H1 (cell line): ENCODE results near the gene TLE2. TPM values are rescaled to one million over a fixed set of nuclear protein-coding genes. Genes with fewer than 3 reads are reported as not detected.

Source experiments
- CTCF ChIA-PET: fragments of 300-600 bp; sonication (Branson Sonifier 250); formaldehyde crosslinking; loops from one replicate; lab custom pipeline; 2021; ENCODE audit not compliant: partially characterized antibody; lab: Charles Lee
- POLR2A ChIA-PET: fragments of 300-600 bp; sonication (Branson Sonifier 250); formaldehyde crosslinking; loops from one replicate; lab custom pipeline; 2021; ENCODE audit warnings: inconsistent platforms; ENCODE audit not compliant: partially characterized antibody; lab: Charles Lee
- DNase-seq, 2 experiments: peaks; one replicate each; pipeline versions ENCODE4 v3.0.0 to v3.0.0-alpha.2; 2010 to 2022; ENCODE audit warnings: low spot score in 2 of 2, low read depth in 1 of 2, mixed read lengths in 1 of 2
- FAIRE-seq: peaks from 2 replicates; lab custom pipeline; 2011; peaks lifted over from hg19 to GRCh38; lab: Jason Lieb, UNC
- H2AFZ ChIP-seq: 2 replicates; pipeline ENCODE4 v1.8.1; 2012; ENCODE audit warnings: low read length, inconsistent platforms
- H2AK5ac ChIP-seq: 2 replicates; pipeline ENCODE4 v1.6.1; 2013; ENCODE audit warnings: low read depth, low read length
- H2BK120ac ChIP-seq: replicated peaks from 2 replicates; pipeline ENCODE3; 2013; ENCODE audit warnings: low read depth, low read length, inconsistent platforms
- H2BK12ac ChIP-seq: 2 replicates; pipeline ENCODE4 v1.6.1; 2013; ENCODE audit warnings: low read depth, low read length
- H2BK15ac ChIP-seq: 2 replicates; pipeline ENCODE4 v1.6.1; 2013; ENCODE audit warnings: low read length
- H2BK20ac ChIP-seq: 2 replicates; pipeline ENCODE4 v1.6.1; 2013; ENCODE audit warnings: low read length
- H2BK5ac ChIP-seq: 2 replicates; pipeline ENCODE4 v1.6.1; 2013; ENCODE audit warnings: low read depth, low read length
- H3K14ac ChIP-seq: 2 replicates; pipeline ENCODE4 v1.6.1; 2013; ENCODE audit warnings: inconsistent platforms; ENCODE audit not compliant: insufficient read length
- H3K18ac ChIP-seq: 2 replicates; pipeline ENCODE4 v1.6.1; 2013; ENCODE audit warnings: low read length; ENCODE audit errors: extremely low read depth
- H3K23ac ChIP-seq: 2 replicates; pipeline ENCODE4 v1.6.1; 2013; ENCODE audit warnings: inconsistent platforms; ENCODE audit not compliant: insufficient read length
- H3K23me2 ChIP-seq: 2 replicates; pipeline ENCODE4 v1.6.1; 2013; ENCODE audit warnings: low read depth, low read length
- H3K27ac ChIP-seq: 2 replicates; pipeline ENCODE4 v1.6.1; 2011; ENCODE audit warnings: low read depth, low read length, inconsistent platforms
- H3K27me3 ChIP-seq, 4 experiments: replicated peaks in 1 of 4; 1 replicate in 1 of 4; 2 replicates in 3 of 4; pipeline versions ENCODE4 v1.6.1 to v1.8.1; 2011 to 2013; ENCODE audit warnings: low read length in 3 of 4, mild to moderate bottlenecking in 3 of 4, inconsistent platforms in 2 of 4, mixed read lengths in 2 of 4, moderate library complexity in 1 of 4; ENCODE audit not compliant: control insufficient read depth in 3 of 4, insufficient read depth in 3 of 4; ENCODE audit errors: extremely low read depth in 1 of 4
- H3K36me3 ChIP-seq, 4 experiments: 2 replicates each; pipeline versions ENCODE4 v1.6.1 to v1.8.1; 2011 to 2013; ENCODE audit warnings: mild to moderate bottlenecking in 4 of 4, low read length in 3 of 4, moderate library complexity in 2 of 4, control low read depth in 1 of 4, inconsistent platforms in 1 of 4; ENCODE audit not compliant: insufficient read depth in 4 of 4, control insufficient read depth in 2 of 4
- H3K4ac ChIP-seq: replicated peaks from 2 replicates; pipeline ENCODE3; 2013; ENCODE audit warnings: low read length, low read depth, mixed read lengths, inconsistent platforms; ENCODE audit not compliant: insufficient read length
- H3K4me1 ChIP-seq, 4 experiments: replicated peaks in 1 of 4; 1 replicate in 1 of 4; 2 replicates in 3 of 4; pipeline versions ENCODE4 v1.6.1 to v1.8.1; 2011 to 2013; ENCODE audit warnings: low read length in 3 of 4, inconsistent platforms in 2 of 4, mixed read lengths in 1 of 4; ENCODE audit not compliant: insufficient read depth in 4 of 4, control insufficient read depth in 3 of 4
- H3K4me2 ChIP-seq, 2 experiments: 2 replicates each; pipeline versions ENCODE4 v1.6.1 to v1.8.1; 2011 to 2013; ENCODE audit warnings: low read depth in 2 of 2, low read length in 2 of 2, control low read depth in 1 of 2, inconsistent platforms in 1 of 2, mild to moderate bottlenecking in 1 of 2; ENCODE audit not compliant: insufficient read depth in 1 of 2
- H3K4me3 ChIP-seq, 4 experiments: fragments of 200-600, 300-600 bp in 1 of 4; sonication (generic), shearing (Covaris generic), sonication (Bioruptor Twin) in 1 of 4; 2 replicates each; pipeline versions ENCODE4 v1.5.1 to v1.8.1; 2011 to 2016; ENCODE audit warnings: low read length in 4 of 4, low read depth in 3 of 4, control low read depth in 2 of 4, inconsistent platforms in 2 of 4, mild to moderate bottlenecking in 2 of 4, mixed read lengths in 1 of 4, moderate library complexity in 1 of 4; ENCODE audit not compliant: insufficient read depth in 2 of 4; ENCODE audit errors: extremely low read depth in 1 of 4
- H3K56ac ChIP-seq: replicated peaks from 2 replicates; pipeline ENCODE3; 2013; ENCODE audit warnings: low read depth, mild to moderate bottlenecking, mixed read lengths, low read length, inconsistent platforms; ENCODE audit not compliant: insufficient read length
- H3K79me1 ChIP-seq: 2 replicates; pipeline ENCODE4 v1.6.1; 2013; ENCODE audit warnings: low read depth, low read length, control low read depth
- H3K79me2 ChIP-seq, 2 experiments: 2 replicates each; pipeline versions ENCODE4 v1.6.1 to v1.8.1; 2012 to 2013; ENCODE audit warnings: low read length in 2 of 2, mild to moderate bottlenecking in 2 of 2, inconsistent platforms in 1 of 2; ENCODE audit not compliant: insufficient read depth in 2 of 2, control insufficient read depth in 1 of 2
- H3K9ac ChIP-seq, 4 experiments: replicated peaks in 1 of 4; 1 replicate in 1 of 4; 2 replicates in 3 of 4; pipeline versions ENCODE4 v1.6.1 to v1.8.1; 2011 to 2013; ENCODE audit warnings: low read depth in 3 of 4, low read length in 3 of 4, control low read depth in 2 of 4, mild to moderate bottlenecking in 2 of 4, moderate library complexity in 2 of 4, inconsistent platforms in 1 of 4; ENCODE audit errors: extremely low read depth in 1 of 4
- H3K9me3 ChIP-seq, 2 experiments: 2 replicates each; pipeline versions ENCODE4 v1.6.1 to v1.8.1; 2012 to 2013; ENCODE audit warnings: mild to moderate bottlenecking in 2 of 2, moderate library complexity in 2 of 2, control low read depth in 1 of 2, inconsistent platforms in 1 of 2, low read depth in 1 of 2, low read length in 1 of 2, mixed read lengths in 1 of 2; ENCODE audit not compliant: insufficient read depth in 2 of 2
- H4K20me1 ChIP-seq, 2 experiments: replicated peaks in 1 of 2; 2 replicates each; pipeline versions ENCODE3 to v1.8.1; 2011 to 2013; ENCODE audit warnings: inconsistent platforms in 2 of 2, low read length in 2 of 2, mild to moderate bottlenecking in 1 of 2; ENCODE audit not compliant: insufficient read depth in 2 of 2, control insufficient read depth in 1 of 2
- H4K5ac ChIP-seq: 2 replicates; pipeline ENCODE4 v1.6.1; 2013; ENCODE audit warnings: low read length, low read depth, mixed read lengths, inconsistent platforms; ENCODE audit not compliant: insufficient read length
- H4K8ac ChIP-seq: 2 replicates; pipeline ENCODE4 v1.8.0; 2013; ENCODE audit warnings: mild to moderate bottlenecking, moderate library complexity, low read length, inconsistent platforms; ENCODE audit not compliant: insufficient read depth; ENCODE audit errors: extremely low read depth
- H4K91ac ChIP-seq: replicated peaks from 2 replicates; pipeline ENCODE3; 2013; ENCODE audit warnings: low read length, mixed read lengths, inconsistent platforms; ENCODE audit not compliant: insufficient read length
- CBX5 ChIP-seq: fragments of 300-800, 300-1000 bp; sonication (generic); IDR thresholded peaks from 2 replicates; pipeline ENCODE4 v1.7.1; 2016; ENCODE audit warnings: antibody characterized with exemption, low read length, low read depth
- CHD1 ChIP-seq: IDR thresholded peaks from 2 replicates; pipeline ENCODE4 v1.6.1; 2012; ENCODE audit warnings: low read depth, low read length, improper control_type of control experiment
- EP300 ChIP-seq, 2 experiments: IDR thresholded peaks; 1 replicate in 1 of 2; 2 replicates in 1 of 2; pipeline ENCODE4 v1.6.1; 2011 to 2012; ENCODE audit warnings: low read depth in 2 of 2, low read length in 2 of 2, mild to moderate bottlenecking in 2 of 2, borderline replicate concordance in 1 of 2, inconsistent platforms in 1 of 2, moderate library complexity in 1 of 2
- HDAC2 ChIP-seq, 2 experiments: fragments of 300-600 bp in 1 of 2; sonication (generic) in 1 of 2; IDR thresholded peaks; 2 replicates each; pipeline ENCODE4 v1.6.1; 2011 to 2012; ENCODE audit warnings: low read depth in 2 of 2, low read length in 2 of 2, mild to moderate bottlenecking in 2 of 2, moderate library complexity in 2 of 2, borderline replicate concordance in 1 of 2, inconsistent platforms in 1 of 2
- KDM1A ChIP-seq: fragments of 200-600, 300-600 bp; sonication (generic); IDR thresholded peaks from 2 replicates; pipeline ENCODE4 v1.7.1; 2016; ENCODE audit warnings: mild to moderate bottlenecking, low read length, borderline replicate concordance
- NANOG ChIP-seq: IDR thresholded peaks from 2 replicates; pipeline ENCODE4 v1.6.1; 2011; ENCODE audit warnings: low read length, low read depth, mild to moderate bottlenecking, inconsistent platforms; ENCODE audit not compliant: insufficient read depth, poor library complexity, severe bottlenecking
- PHF8 ChIP-seq: fragments of 200-600 bp; sonication (generic); conservative IDR thresholded peaks from 2 replicates; pipeline ENCODE4 v1.7.1; 2012; ENCODE audit warnings: low read depth, mild to moderate bottlenecking, inconsistent platforms, low read length, moderate library complexity
- POU5F1 ChIP-seq: IDR thresholded peaks from 2 replicates; pipeline ENCODE4 v1.6.1; 2011; ENCODE audit warnings: low read depth, mild to moderate bottlenecking, low read length, moderate library complexity
- RFX5 ChIP-seq: IDR thresholded peaks from 2 replicates; pipeline ENCODE4 v1.6.1; 2011; ENCODE audit warnings: low read depth, low read length, improper control_type of control experiment, borderline replicate concordance
- USF2 ChIP-seq: IDR thresholded peaks from 2 replicates; pipeline ENCODE4 v1.6.1; 2011; ENCODE audit warnings: low read length, improper control_type of control experiment
- WGBS, 2 experiments: shearing (Covaris generic) in 1 of 2; methylation state at CpG; one replicate each; pipeline versions ENCODE4 v1.1.6 to v1.1.7; 2013 to 2015; ENCODE audit warnings: low lambda C conversion rate in 2 of 2, mixed read lengths in 2 of 2, inconsistent platforms in 1 of 2, low coverage in 1 of 2, missing lambda C conversion rate in 1 of 2; ENCODE audit not compliant: insufficient replicate concordance in 2 of 2, insufficient coverage in 1 of 2, insufficient read length in 1 of 2; ENCODE audit errors: extremely low coverage in 1 of 2, missing lambda C conversion rate in 1 of 2; 5-methylcytosine and 5-hydroxymethylcytosine counted together
- polyA plus RNA-seq, 7 experiments: library from polyadenylated mRNA; depleted of rRNA in 3 of 7; stranded (reverse) in 5 of 7; unstranded in 2 of 7; fragments of >200 nt in 5 of 7; fragments of 200-250 nt in 2 of 7; gene quantifications; 1 replicate in 5 of 7; 2 replicates in 1 of 7; 4 replicates in 1 of 7; pipeline versions ENCODE4 v1.2.1 to v1.2.3, GENCODE V29; 2011 to 2013; ENCODE audit warnings: missing spikeins in 2 of 7, mixed read lengths in 2 of 7
- total RNA-seq: library from RNA; stranded (reverse); fragmentation: NEBNext Ultra II Directional; extraction: Animal tissue kit (Norgen Biotek cat#: 25700); gene quantifications from 2 replicates; pipeline ENCODE4 v1.2.1, GENCODE V29; 2021

The TLE2 gene
- total and polyA plus RNA-seq, 2 of the 8 experiments (the other 6 are each of a cell fraction or from before 2014, with no cell fraction given) = 8.0 to 11.5 TPM

- WGBS, 2 experiments = 83% methylated on average over 11 of the region's 12 CpGs; no CpG with 5 or more reads in 1 of the 2 experiments
- CTCF ChIA-PET = interaction anchor here (0.7 to 18.9 kb wide), 12 partner anchors 9 to 357 kb away, joined by 3 to 260 read pairs (median 4); no protein-coding TSS in a partner anchor
Observed at GRCh38 chr19:2960120-2960519, 69.0 kb downstream of the TLE2 start.

More at GRCh38 chr19:2960120-2960519, 69.0 kb downstream of the TLE2 start:
- Histone ChIP-seq H3K18ac (no peak overlapping the region), H2BK5ac (no peak overlapping the region), H3K9ac (no peak overlapping the region), H3K14ac (no peak overlapping the region), H3K4me2 (no peak overlapping the region), H2AFZ (no peak overlapping the region), H3K4me1 (no peaks in the 10 kb centered on the region), H2BK20ac (no peak overlapping the region), H3K79me2 (no peaks in the 10 kb centered on the region), H3K4me3 (no peak overlapping the region), H4K91ac (no peak overlapping the region), H3K4ac (no peak overlapping the region), H3K27ac (no peak overlapping the region), H3K36me3 (no peaks in the 10 kb centered on the region), H2BK12ac (no peak overlapping the region), H3K23me2 (no peaks in the 10 kb centered on the region), H2BK15ac (no peak overlapping the region), H2BK120ac (no peak overlapping the region), H3K23ac (no peak overlapping the region), H2AK5ac (no peak overlapping the region), H3K27me3 (no peaks in the 10 kb centered on the region; a peak in 1 of 7 replicates), H4K5ac (no peak overlapping the region), H3K9me3 (no peaks in the 10 kb centered on the region), H3K56ac (no peak overlapping the region), H3K79me1 (no peaks in the 10 kb centered on the region), H4K20me1 (no peaks in the 10 kb centered on the region), H4K8ac (no peak overlapping the region)
- FAIRE-seq = no peak
- DNase-seq = no peak
- no peak for TF ChIP-seq RFX5
- TF ChIP-seq CBX5 = no peak
- TF ChIP-seq PHF8 = no peak
- TF ChIP-seq KDM1A = no peak
- TF ChIP-seq USF2 = no peak
- no peak for TF ChIP-seq HDAC2 (IDR thresholded peaks at IDR 0.05; ENCODE audit: borderline replicate concordance in 1 of 2, low read depth in 2 of 2, low read length in 2 of 2)
- no peak for TF ChIP-seq EP300 (IDR thresholded peaks at IDR 0.05; ENCODE audit: borderline replicate concordance in 1 of 2, low read depth in 2 of 2, low read length in 2 of 2)
- no peak for TF ChIP-seq CHD1
- no peak for TF ChIP-seq NANOG
- TF ChIP-seq POU5F1 = no peak
- POLR2A ChIA-PET = interaction anchor here (0.5 to 1.0 kb wide), 4 partner anchors 10 to 235 kb away, joined by 3 read pairs; no protein-coding TSS in a partner anchor
